Hepatocyte (in vitro differentiated cells): Measurements from ENCODE around the gene GNL3. TPM values are rescaled to one million over a fixed set of nuclear protein-coding genes. Genes with fewer than 3 reads are reported as not detected.
A peak's percentile ranks its signal among the peaks of the same experiment; 100 is the strongest.

ENCODE experiments used
- DNase-seq: peaks from one replicate; pipeline ENCODE4 v3.0.0-alpha.2; 2016; ENCODE audit warnings: low spot score
- H2AFZ ChIP-seq: fragments of 200-600 bp; sonication (generic); 2 replicates; pipeline ENCODE4 v1.6.0; 2016; ENCODE audit warnings: antibody characterized with exemption, mild to moderate bottlenecking
- H3K27ac ChIP-seq: fragments of 200-600 bp; sonication (generic); 2 replicates; pipeline ENCODE4 v1.5.1; 2016; ENCODE audit warnings: mild to moderate bottlenecking
- H3K27me3 ChIP-seq: fragments of 200-600 bp; sonication (generic); 2 replicates; pipeline ENCODE4 v1.6.1; 2016
- H3K36me3 ChIP-seq: fragments of 200-600 bp; sonication (generic); replicated peaks from 2 replicates; pipeline ENCODE4 v1.5.1; 2016; ENCODE audit warnings: low read depth; ENCODE audit not compliant: insufficient read depth
- H3K4me1 ChIP-seq: fragments of 200-600 bp; sonication (generic); 2 replicates; pipeline ENCODE4 v1.5.1; 2016; ENCODE audit warnings: mild to moderate bottlenecking, moderate library complexity; ENCODE audit not compliant: insufficient read depth
- H3K4me2 ChIP-seq: fragments of 200-600 bp; sonication (generic); 2 replicates; pipeline ENCODE4 v1.6.0; 2016
- H3K4me3 ChIP-seq: fragments of 200-600 bp; sonication (generic); 2 replicates; pipeline ENCODE4 v1.5.1; 2016; ENCODE audit warnings: mild to moderate bottlenecking
- H3K79me2 ChIP-seq: fragments of 200-600 bp; sonication (generic); 2 replicates; pipeline ENCODE4 v1.6.0; 2017; ENCODE audit warnings: mild to moderate bottlenecking
- H3K9me2 ChIP-seq: fragments of 200-600 bp; sonication (generic); replicated peaks from 2 replicates; pipeline ENCODE4 v1.6.0; 2017; ENCODE audit warnings: mild to moderate bottlenecking; ENCODE audit not compliant: insufficient read depth
- H3K9me3 ChIP-seq: fragments of 200-600 bp; sonication (generic); 2 replicates; pipeline ENCODE4 v1.5.1; 2016; ENCODE audit warnings: low read depth, mild to moderate bottlenecking
- H4K20me1 ChIP-seq: fragments of 200-600 bp; sonication (generic); 2 replicates; pipeline ENCODE4 v1.6.0; 2016; ENCODE audit warnings: mild to moderate bottlenecking; ENCODE audit not compliant: insufficient read depth, poor library complexity, severe bottlenecking
- CTCF ChIP-seq: fragments of 200-600 bp; sonication (generic); IDR thresholded peaks from 2 replicates; pipeline ENCODE4 v1.5.1; 2016; ENCODE audit warnings: antibody characterized with exemption, mild to moderate bottlenecking; ENCODE audit not compliant: poor library complexity
- EZH2 ChIP-seq: fragments of 200-600 bp; sonication (generic); IDR thresholded peaks from 2 replicates; pipeline ENCODE4 v1.6.1; 2016; ENCODE audit warnings: antibody characterized with exemption, mild to moderate bottlenecking, borderline replicate concordance
- EZH2phosphoT487 ChIP-seq: fragments of 200-600 bp; sonication (generic); IDR thresholded peaks from one replicate; pipeline ENCODE4 v1.6.1; 2018; ENCODE audit warnings: antibody characterized with exemption, mild to moderate bottlenecking, low read depth, moderate library complexity; ENCODE audit not compliant: unreplicated experiment, severe bottlenecking
- WGBS: methylation state at CpG from one replicate; pipeline ENCODE4 v1.1.6; 2016; ENCODE audit warnings: low lambda C conversion rate; ENCODE audit errors: missing lambda C conversion rate; 5-methylcytosine and 5-hydroxymethylcytosine counted together
- polyA plus RNA-seq: library from polyadenylated mRNA; unstranded; fragments of >200 nt; fragmentation: Nextera tagmentation; extraction: Ambion mirVana; gene quantifications from 2 replicates; pipeline ENCODE4 v1.2.1, GENCODE V29; 2016
- total RNA-seq: library from RNA; depleted of rRNA; stranded (reverse); fragments of >200 nt; gene quantifications from 2 replicates; pipeline ENCODE4 v1.2.3, GENCODE V29; 2014

GNL3 gene
- total and polyA plus RNA-seq, 2 experiments from 2014 or later, result 82.6 to 84.8 TPM

DNA sequence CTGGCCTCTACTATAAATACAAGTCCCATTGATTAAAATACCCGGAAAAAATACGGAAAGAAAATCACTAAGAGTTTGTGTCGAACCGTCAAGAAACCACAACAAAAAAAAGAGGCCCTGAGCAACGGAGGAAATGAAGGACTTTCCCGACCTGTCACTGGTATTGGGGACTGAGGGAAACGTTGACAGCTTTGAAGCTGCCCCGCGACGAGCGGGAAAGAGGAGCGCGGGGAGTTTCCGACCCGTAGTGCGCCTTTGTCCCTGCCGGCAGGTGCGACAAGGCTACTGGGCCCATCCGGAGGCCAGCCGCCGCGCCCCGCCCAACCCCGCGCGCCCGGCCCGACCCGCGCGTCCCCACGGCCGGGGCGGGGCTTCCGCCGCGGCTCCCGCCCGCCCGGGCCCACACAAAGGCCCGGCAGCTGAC lies 535 bp upstream of the GNL3 start:
- H3K4me1 ChIP-seq, result peaks cover 24% of the 10 kb centered on the region
- peaks cover 3% of the 10 kb centered on the region for H3K36me3 ChIP-seq
- H3K79me2 ChIP-seq, result peaks cover 91% of the 10 kb centered on the region

DNA sequence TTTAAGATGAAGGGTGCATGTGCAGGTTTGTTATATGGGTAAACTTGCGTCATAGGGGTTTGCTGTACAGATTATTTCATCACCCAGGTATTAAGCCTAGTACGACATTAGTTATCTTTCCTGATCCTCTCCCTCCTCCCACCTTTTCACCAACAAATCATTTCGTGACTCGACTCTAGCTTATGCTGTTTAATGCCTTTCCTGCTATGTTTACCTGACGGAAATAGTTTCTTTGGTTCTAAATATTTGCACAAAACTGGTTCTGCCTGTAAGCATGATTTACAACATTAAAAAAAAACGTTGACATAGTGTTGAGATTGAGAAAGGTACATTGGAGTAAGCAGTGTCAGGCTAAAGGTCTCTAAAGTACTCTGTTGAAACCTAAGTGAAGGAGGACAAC lies 2.4 kb downstream of the GNL3 start:
- Histone ChIP-seq H3K9me3 (no peaks in the 10 kb centered on the region), H3K79me2 (peaks cover 63% of the 10 kb centered on the region), H3K9me2 (no peaks in the 10 kb centered on the region), H2AFZ (no peak overlapping the region), H3K27me3 (no peaks in the 10 kb centered on the region), H3K4me3 (no peak overlapping the region), H3K4me2 (peak overlapping the region; percentile 96), H3K36me3 (peaks cover 6% of the 10 kb centered on the region), H3K27ac (peak overlapping the region; percentile 99), H4K20me1 (no peaks in the 10 kb centered on the region), H3K4me1 (peaks cover 19% of the 10 kb centered on the region)
- TF ChIP-seq EZH2phosphoT487, result no peak
- TF ChIP-seq EZH2, result no peak
- TF ChIP-seq CTCF, result no peak
- no peak for DNase-seq
- 66% methylated on average over 6 of the region's 6 CpGs for WGBS

More for the DNA sequence above, 535 bp upstream of the GNL3 start:
- peaks cover 5% of the 10 kb centered on the region for H4K20me1 ChIP-seq
- WGBS, result 3% methylated on average over 29 of the region's 41 CpGs
- no peak for TF ChIP-seq EZH2phosphoT487
- TF ChIP-seq EZH2, result no peak
- no peak for TF ChIP-seq CTCF
- H3K27me3 ChIP-seq, result no peaks in the 10 kb centered on the region
- peak overlapping the region; percentile 66 for H2AFZ ChIP-seq
- peak overlapping the region; percentile 81 for H3K4me2 ChIP-seq
- no peaks in the 10 kb centered on the region for H3K9me2 ChIP-seq
- H3K4me3 ChIP-seq, result peak overlapping the region; percentile 86
- peak; percentile 92 for DNase-seq
- H3K27ac ChIP-seq, result peak overlapping the region; percentile 99
- no peaks in the 10 kb centered on the region for H3K9me3 ChIP-seq

- no peaks in the 10 kb centered on the region for H3K9me2 ChIP-seq
- H3K36me3 ChIP-seq, result peaks cover 11% of the 10 kb centered on the region
- H3K4me2 ChIP-seq, result no peak overlapping the region
- H4K20me1 ChIP-seq, result no peaks in the 10 kb centered on the region
- TF ChIP-seq EZH2 (no peak), CTCF (no peak), EZH2phosphoT487 (no peak)
- peak overlapping the region; percentile 26 for H3K27ac ChIP-seq
- H3K79me2 ChIP-seq, result peaks cover 54% of the 10 kb centered on the region
- no peak overlapping the region for H3K4me3 ChIP-seq
- no peaks in the 10 kb centered on the region for H3K9me3 ChIP-seq
- H2AFZ ChIP-seq, result no peak overlapping the region
- H3K4me1 ChIP-seq, result peaks cover 13% of the 10 kb centered on the region
- no peaks in the 10 kb centered on the region for H3K27me3 ChIP-seq
- no peak for DNase-seq
- WGBS, result 96% methylated on average over 3 of the region's 3 CpGs
Observed at GRCh38 chr3:52689151-52689550, 3.3 kb downstream of the GNL3 start.

- Histone ChIP-seq H3K27ac (no peak overlapping the region), H3K4me2 (no peak overlapping the region), H4K20me1 (no peaks in the 10 kb centered on the region), H3K4me3 (no peak overlapping the region), H3K36me3 (peaks cover 15% of the 10 kb centered on the region), H2AFZ (no peak overlapping the region), H3K9me3 (no peaks in the 10 kb centered on the region), H3K27me3 (no peaks in the 10 kb centered on the region), H3K4me1 (peaks cover 8% of the 10 kb centered on the region), H3K79me2 (peaks cover 43% of the 10 kb centered on the region), H3K9me2 (no peaks in the 10 kb centered on the region)
- no peak for DNase-seq
- TF ChIP-seq CTCF (no peak), EZH2 (no peak), EZH2phosphoT487 (no peak)
- 94% methylated on average over 2 of the region's 2 CpGs for WGBS
Observed at GRCh38 chr3:52690560-52690959, 4.7 kb downstream of the GNL3 start.
